Neural crest cell (in vitro differentiated cells): ENCODE results near the gene ARFRP1. TPM values are rescaled to one million over a fixed set of nuclear protein-coding genes. Genes with fewer than 3 reads are reported as not detected.

Source experiments
- DNase-seq: peaks from one replicate; pipeline ENCODE4 v3.0.0; 2021; ENCODE audit warnings: low read depth, mixed read lengths, low spot score
- H3K27ac Mint-ChIP-seq: one replicate; pipeline ENCODE4 v1.8.0; 2021; ENCODE audit warnings: mild to moderate bottlenecking, mixed read lengths; ENCODE audit not compliant: unreplicated experiment
- H3K27me3 Mint-ChIP-seq: 2 replicates; pipeline ENCODE4 v1.8.0; 2021; ENCODE audit warnings: low read depth, mild to moderate bottlenecking, mixed read lengths
- H3K36me3 Mint-ChIP-seq: 2 replicates; pipeline ENCODE4 v1.8.0; 2021; ENCODE audit warnings: low read depth, mild to moderate bottlenecking, mixed read lengths
- H3K4me1 Mint-ChIP-seq: 2 replicates; pipeline ENCODE4 v1.8.0; 2021; ENCODE audit warnings: mixed read lengths
- H3K4me3 Mint-ChIP-seq: one replicate; pipeline ENCODE4 v1.8.0; 2021; ENCODE audit warnings: mild to moderate bottlenecking, mixed read lengths
- H3K9me3 Mint-ChIP-seq: 2 replicates; pipeline ENCODE4 v1.8.0; 2021; ENCODE audit warnings: mixed read lengths
- CTCF ChIP-seq: fragments of 200-600 bp; sonication (generic); conservative IDR thresholded peaks from 2 replicates; pipeline ENCODE4 v1.5.0; 2021; ENCODE audit warnings: antibody characterized with exemption, mild to moderate bottlenecking
- total RNA-seq: library from RNA; stranded (reverse); gene quantifications from 2 replicates; pipeline ENCODE4 v1.2.1, GENCODE V29; 2021

Gene ARFRP1
- total RNA-seq, 1 donor from 2014 or later = 42.1 TPM

GRCh38 chr20:63748070-63748933 is 40.5 kb upstream of the ARFRP1 start:
- no peak for TF ChIP-seq CTCF
- H3K9me3 Mint-ChIP-seq = no peaks in the 10 kb centered on the region
- H3K27ac Mint-ChIP-seq = no peak overlapping the region
- DNase-seq = no peak
- peak overlapping the region; percentile 66 for H3K4me3 Mint-ChIP-seq
- peaks cover 7% of the 10 kb centered on the region for H3K36me3 Mint-ChIP-seq
- H3K27me3 Mint-ChIP-seq = peaks cover 4% of the 10 kb centered on the region
- H3K4me1 Mint-ChIP-seq = peaks cover 4% of the 10 kb centered on the region

GRCh38 chr20:63747622-63748069 is 39.9 kb upstream of the ARFRP1 start:
- no peak overlapping the region for H3K4me3 Mint-ChIP-seq
- H3K9me3 Mint-ChIP-seq = no peaks in the 10 kb centered on the region
- TF ChIP-seq CTCF = no peak
- DNase-seq = no peak
- peaks cover 4% of the 10 kb centered on the region for H3K27me3 Mint-ChIP-seq
- H3K4me1 Mint-ChIP-seq = peaks cover 4% of the 10 kb centered on the region
- peaks cover 7% of the 10 kb centered on the region for H3K36me3 Mint-ChIP-seq
- H3K27ac Mint-ChIP-seq = no peak overlapping the region

GRCh38 chr20:63746751-63747315 is 39.1 kb upstream of the ARFRP1 start:
- Mint-ChIP-seq H3K4me3 (no peak overlapping the region), H3K9me3 (no peaks in the 10 kb centered on the region), H3K27me3 (peaks cover 4% of the 10 kb centered on the region), H3K36me3 (peaks cover 7% of the 10 kb centered on the region), H3K27ac (no peak overlapping the region), H3K4me1 (peaks cover 4% of the 10 kb centered on the region)
- TF ChIP-seq CTCF = no peak
- no peak for DNase-seq

GRCh38 chr20:63745961-63746731 is 38.4 kb upstream of the ARFRP1 start:
- no peak overlapping the region for H3K27ac Mint-ChIP-seq
- no peak for TF ChIP-seq CTCF
- H3K36me3 Mint-ChIP-seq = peaks cover 7% of the 10 kb centered on the region
- peaks cover 3% of the 10 kb centered on the region for H3K4me1 Mint-ChIP-seq
- DNase-seq = no peak
- H3K9me3 Mint-ChIP-seq = no peaks in the 10 kb centered on the region
- H3K4me3 Mint-ChIP-seq = peak overlapping the region; percentile 71
- peaks cover 4% of the 10 kb centered on the region for H3K27me3 Mint-ChIP-seq

GRCh38 chr20:63745424-63745805 is 37.6 kb upstream of the ARFRP1 start:
- no peaks in the 10 kb centered on the region for H3K4me1 Mint-ChIP-seq
- H3K9me3 Mint-ChIP-seq = no peaks in the 10 kb centered on the region
- H3K27me3 Mint-ChIP-seq = peaks cover 4% of the 10 kb centered on the region
- no peak overlapping the region for H3K27ac Mint-ChIP-seq
- H3K36me3 Mint-ChIP-seq = peaks cover 7% of the 10 kb centered on the region
- H3K4me3 Mint-ChIP-seq = peak overlapping the region; percentile 71
- no peak for TF ChIP-seq CTCF
- DNase-seq = no peak
